Measurements from ENCODE around the gene NTRK2.
"Not testable (repeated sequence)": the region's sequence is repeated elsewhere in the genome, so short reads cannot be mapped to it uniquely, and the experiment has no call there.

The NTRK2 gene

DNA sequence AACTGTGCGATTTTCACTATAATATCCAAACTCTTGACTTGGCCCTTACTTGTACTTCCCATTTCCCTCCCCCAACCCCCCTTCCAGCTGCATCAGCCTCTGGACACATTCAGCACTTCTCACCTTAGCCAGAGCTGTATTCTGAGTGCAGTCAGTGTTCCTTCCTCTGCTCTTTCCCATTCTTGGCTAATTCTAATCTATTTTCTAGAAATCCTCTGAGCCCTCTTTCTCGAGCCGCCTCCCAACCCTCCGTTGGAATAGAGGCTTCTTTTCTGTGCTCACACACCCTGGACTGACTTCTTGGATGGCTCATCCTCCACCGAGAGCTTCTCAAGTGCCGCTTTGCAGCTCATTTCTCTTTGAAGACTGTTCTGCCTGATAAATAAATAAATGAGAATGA is 188.8 kb downstream of the NTRK2 start:
- FAIRE-seq = no peak

GRCh38 chr9:84860249-84861115 is 191.0 kb downstream of the NTRK2 start:
- FAIRE-seq = no peak

DNA sequence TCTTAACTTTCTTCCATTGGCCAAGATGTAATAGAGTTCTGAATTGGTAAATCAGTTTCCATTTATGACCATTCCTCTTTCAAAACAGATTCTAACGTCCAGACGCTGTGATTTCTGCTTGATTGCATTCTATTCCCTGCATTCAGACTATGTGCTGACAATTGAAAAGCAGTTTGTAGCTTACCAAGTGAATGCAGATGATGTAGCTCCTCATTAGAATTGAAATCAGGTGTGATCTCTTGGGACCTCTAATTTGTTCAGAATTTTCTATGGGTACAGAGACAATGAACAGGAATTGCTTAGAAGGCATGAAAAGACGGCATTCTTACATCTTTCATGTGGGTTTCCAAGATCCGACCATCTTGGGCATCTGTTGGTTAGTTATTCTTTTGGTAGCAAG is 191.9 kb downstream of the NTRK2 start:
- no peak for FAIRE-seq

DNA sequence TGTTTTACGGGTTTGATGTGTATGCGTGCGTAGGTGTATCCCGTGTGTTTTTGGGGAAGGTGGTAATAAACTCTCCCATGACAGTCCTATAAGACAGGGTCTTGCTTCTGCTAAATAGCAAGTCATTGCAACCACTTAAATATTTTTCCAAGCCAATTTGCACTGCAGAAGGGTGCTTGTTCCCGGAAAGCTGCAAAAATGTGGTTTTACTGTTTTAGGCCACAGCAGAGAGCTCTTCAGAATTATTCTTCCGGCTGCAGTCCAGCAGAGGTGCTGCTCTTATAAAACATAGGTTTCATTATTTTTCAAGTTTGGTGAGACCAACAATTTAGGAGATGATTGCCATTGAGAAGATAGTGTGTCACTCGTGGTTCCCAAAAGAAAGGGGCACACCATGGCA is 192.8 kb downstream of the NTRK2 start:
- no peak for FAIRE-seq

GRCh38 chr9:84862810-84863287 is 193.3 kb downstream of the NTRK2 start:
- FAIRE-seq = no peak

DNA sequence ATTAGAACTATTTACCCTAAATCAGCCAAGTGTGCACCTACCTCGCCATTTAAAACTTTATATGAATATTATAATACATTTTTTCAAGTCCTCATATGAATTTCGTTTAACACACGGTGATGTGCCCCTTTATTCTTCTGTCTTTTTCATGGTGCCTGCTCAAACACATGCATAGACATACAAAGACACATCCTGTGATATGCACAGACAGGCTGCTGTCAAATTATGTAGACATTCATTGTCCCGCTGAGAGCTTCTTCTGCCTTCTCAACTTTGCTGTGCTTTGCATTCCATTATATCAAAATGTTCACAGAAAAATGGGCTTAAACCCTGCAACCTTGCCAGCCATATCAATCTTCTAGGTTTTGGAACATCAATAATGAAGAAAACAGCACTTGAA is 193.8 kb downstream of the NTRK2 start:
- FAIRE-seq = no peak

- FAIRE-seq = no peak
These were observed 197.1 kb downstream of the NTRK2 start for GRCh38 chr9:84866396-84867175.

DNA sequence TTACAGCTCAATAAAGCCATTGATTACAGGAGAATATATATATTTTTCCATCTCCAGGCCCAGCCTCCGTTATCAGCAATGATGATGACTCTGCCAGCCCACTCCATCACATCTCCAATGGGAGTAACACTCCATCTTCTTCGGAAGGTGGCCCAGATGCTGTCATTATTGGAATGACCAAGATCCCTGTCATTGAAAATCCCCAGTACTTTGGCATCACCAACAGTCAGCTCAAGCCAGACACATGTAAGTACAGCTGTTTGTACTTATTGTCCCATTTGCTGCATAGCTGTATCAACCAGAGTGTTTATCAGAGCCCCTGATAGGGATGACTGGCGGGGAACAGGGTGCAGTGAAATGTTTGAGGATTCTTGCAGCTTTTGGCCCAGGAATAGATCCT is 197.7 kb downstream of the NTRK2 start:
- FAIRE-seq = no peak

DNA sequence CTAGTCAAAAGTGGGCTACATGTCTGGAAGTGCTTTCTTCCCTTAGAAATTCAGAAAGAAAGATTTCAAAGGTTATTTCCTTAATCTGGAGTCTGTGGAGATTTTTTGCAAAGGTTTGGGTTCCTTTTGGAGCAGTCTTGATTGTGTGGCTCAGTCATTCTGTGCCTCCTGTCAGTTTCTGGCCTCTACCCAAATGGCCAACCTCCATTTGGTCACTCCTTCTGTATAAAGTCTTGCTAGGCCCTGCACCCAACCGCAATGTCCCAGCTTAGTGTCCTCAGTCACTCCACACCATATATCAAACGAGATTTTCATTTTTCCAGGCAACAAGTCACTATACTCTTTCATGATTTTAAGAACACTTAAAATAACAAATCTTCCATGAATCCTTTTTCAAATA is 199.6 kb downstream of the NTRK2 start:
- FAIRE-seq = no peak

GRCh38 chr9:84871983-84872382 is 202.5 kb downstream of the NTRK2 start:
- FAIRE-seq = no peak

DNA sequence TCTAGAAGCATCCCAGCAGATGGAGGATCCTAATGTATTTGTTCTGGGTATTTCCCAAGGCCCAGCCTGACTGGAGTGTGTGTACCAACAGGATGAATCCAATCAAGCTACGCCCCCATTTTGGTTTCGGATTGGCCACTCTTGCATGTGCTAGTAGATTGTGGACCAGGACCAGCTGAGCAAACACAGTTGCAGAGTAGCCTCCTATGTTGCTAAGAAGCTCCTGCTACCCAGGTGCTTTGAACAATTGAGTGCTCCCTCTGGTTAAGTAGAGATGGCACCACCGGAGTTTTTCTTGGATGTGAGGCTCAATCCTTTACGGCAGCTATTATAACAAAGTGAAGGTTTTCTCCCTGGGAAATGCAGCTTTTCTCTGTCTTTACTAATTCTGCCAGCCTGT is 204.5 kb downstream of the NTRK2 start:
- FAIRE-seq = no peak

DNA sequence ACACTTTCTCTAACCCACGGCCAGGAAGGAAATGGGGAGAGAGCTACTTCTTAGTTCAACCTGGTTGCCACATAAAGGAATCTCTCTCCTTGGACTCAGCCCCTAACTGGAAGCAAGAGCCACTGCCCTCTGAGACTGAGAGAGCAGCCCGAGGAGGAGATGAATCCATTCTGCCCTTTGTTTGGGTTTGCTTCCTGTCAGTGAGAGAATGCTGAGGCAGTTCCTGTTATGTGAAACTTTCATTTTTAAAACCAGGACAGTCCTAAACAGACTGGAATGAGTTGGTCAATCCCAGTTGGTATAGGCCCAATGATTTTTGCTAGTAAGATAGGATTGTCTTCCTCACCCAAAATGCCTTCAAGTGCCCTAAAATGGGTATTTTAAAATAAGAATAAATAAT is 205.1 kb downstream of the NTRK2 start:
- no peak for FAIRE-seq

GRCh38 chr9:84875193-84875592 is 205.7 kb downstream of the NTRK2 start:
- FAIRE-seq = no peak

DNA sequence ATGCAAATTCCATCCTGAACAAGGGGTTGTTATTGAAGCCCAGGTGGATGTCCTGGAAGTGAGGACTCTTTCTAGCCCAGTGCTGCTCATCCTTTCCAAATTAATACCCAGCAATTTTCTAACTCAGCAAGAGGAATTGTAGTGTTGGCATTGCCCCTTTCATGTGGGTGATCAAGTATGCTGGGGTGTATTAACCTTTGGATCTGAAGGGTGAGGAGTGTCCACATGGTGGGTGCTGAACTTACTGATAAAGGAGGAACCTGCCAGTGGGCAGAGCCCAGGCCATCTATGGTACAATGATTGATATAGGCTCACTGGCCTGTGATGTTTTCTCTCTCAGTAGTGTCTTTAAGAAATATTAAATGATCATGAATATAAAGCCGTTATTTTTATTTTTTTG is 210.1 kb downstream of the NTRK2 start:
- no peak for FAIRE-seq

GRCh38 chr9:84880835-84881234 is 211.3 kb downstream of the NTRK2 start:
- no peak for FAIRE-seq

- FAIRE-seq = no peak
These were observed 217.3 kb downstream of the NTRK2 start for GRCh38 chr9:84886866-84887265.

- FAIRE-seq = no peak
These were observed 222.4 kb downstream of the NTRK2 start for GRCh38 chr9:84891924-84892323.

GRCh38 chr9:84893419-84894128 is 224.0 kb downstream of the NTRK2 start:
- no peak for FAIRE-seq

DNA sequence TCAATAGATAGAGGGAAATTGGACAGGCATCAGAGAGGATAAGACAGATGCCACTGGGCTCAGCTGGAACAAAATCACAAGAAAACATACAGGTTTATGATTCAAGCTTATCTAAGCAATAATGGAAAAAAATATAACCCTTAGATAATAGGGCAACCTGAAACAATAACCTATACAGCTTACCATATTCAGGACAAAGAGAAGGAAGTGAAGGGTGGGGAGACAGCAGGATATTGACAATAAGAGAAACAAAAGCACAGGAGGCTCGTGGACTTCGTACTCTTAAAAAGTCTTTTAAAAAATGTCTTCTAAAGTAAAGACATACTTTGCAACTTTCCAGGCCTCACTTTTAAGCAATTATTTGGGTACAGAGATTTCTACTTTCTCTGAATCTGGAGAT is 225.3 kb downstream of the NTRK2 start:
- FAIRE-seq = no peak

DNA sequence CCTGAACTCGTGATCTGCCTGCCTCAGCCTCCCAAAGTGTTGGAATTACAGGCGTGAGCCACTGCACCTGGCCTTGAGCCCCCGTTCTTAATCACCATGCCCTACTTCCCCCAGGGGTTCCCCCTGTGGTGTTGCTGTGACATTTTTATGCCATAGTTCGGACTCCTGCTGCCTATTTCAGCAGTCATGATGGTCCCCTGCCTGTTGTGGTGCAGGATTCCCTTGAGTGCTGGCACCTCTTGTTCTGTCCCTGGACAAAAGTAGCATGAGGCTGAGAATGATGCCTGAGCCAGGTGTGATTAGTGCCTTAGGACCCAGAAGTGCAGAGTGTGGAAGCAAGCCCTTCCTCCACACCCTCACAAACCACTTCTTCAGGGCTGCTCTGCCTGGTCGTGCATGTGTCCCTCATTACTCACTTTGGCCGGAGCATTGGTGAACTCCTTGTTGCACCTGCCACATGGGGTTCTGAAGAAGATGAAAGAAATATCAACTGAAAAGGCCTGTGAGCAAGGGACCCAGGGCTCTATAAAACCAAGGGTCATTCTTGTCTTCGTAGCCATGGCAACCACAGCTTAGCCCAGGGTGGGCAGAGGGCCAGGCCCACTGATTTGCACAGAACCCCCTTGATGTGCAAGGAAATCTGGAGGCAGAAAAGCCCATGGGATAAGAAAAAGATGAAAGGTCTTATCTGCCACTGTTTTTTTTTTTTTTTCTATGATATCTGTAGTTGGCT is 228.0 kb downstream of the NTRK2 start:
- no peak for FAIRE-seq

DNA sequence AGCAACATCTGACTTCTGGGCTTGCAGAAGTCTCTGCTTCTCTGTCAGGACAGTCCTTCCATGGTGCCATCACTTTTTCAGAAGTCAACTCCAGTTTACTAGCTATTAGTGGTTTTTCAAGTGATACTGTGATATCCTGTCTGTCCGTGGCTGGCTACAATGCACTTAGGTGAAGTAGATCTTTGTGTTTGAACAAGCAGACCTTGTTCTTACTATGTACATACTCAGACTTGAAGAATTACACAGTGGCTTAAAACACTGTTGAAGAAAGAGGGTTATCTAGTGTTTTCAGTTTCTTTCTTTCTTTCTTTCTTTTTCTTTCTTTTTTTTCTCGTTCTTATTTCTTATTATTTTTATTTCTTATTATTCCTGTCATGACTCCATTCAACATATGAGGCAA is 228.7 kb downstream of the NTRK2 start:
- FAIRE-seq = no peak

DNA sequence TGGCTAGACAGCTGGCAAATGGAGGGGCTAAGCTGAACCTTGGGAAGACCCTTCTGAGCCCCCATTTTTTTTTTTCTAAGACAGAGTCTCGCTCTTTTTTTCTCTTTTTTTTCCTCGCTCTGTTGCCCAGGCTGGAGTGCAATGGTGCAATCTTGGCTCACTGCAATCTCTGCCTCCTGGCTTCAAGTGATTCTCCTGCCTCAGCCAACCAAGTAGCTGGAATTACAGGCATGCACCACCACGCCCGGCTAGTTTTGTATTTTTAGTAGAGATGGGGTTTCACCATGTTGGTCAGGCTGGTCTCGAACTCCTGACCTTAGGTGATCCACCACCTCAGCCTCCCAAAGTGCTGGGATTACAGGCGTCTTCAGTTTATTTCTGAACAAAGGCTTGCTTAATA is 229.1 kb downstream of the NTRK2 start:
- FAIRE-seq = not testable (repeated sequence)

GRCh38 chr9:84899326-84899725 is 229.8 kb downstream of the NTRK2 start:
- FAIRE-seq = no peak
